ENCODE results near the gene PAX8.

GRCh38 chr2:113207021-113207420 is 71.7 kb downstream of the PAX8 start:
- TF ChIP-seq CTCF (IDR thresholded peaks at IDR 0.05) = no peak
- no peak for TF ChIP-seq POLR2A (IDR thresholded peaks at IDR 0.05)

Measured in adrenal gland (tissue), 5 donors.